HCT116 (cell line): ENCODE data around the gene TCF7. TPM values are rescaled to one million over a fixed set of nuclear protein-coding genes. Genes with fewer than 3 reads are reported as not detected.

Experiments used
- ATAC-seq: fragments of 200-7000 bp; cut with Tn5 transposase; 2 replicates; pipeline ENCODE4 v1.9.1; 2020; ENCODE audit warnings: mild to moderate bottlenecking, moderate library complexity
- BruUV-seq: library from RNA; stranded (reverse); fragments of 400-500 nt; replicated peaks from 2 replicates; lab custom pipeline; 2021; lab: Mats Ljungman, UMichigan
- CTCF ChIA-PET: fragments of 300-600 bp; sonication (Branson Sonifier 250); formaldehyde crosslinking; loops from one replicate; lab custom pipeline; 2021; ENCODE audit warnings: antibody characterized with exemption; lab: Charles Lee
- POLR2A ChIA-PET: fragments of 300-600, 350-600 bp; sonication (Branson Sonifier 250); formaldehyde crosslinking; loops from one replicate; lab custom pipeline; 2021; ENCODE audit warnings: antibody characterized with exemption; lab: Charles Lee
- RAD21 ChIA-PET, 2 experiments: fragments of 300-600 bp; sonication (Branson Sonifier 250); formaldehyde crosslinking; loops; one replicate each; lab custom pipeline; 2023; ENCODE audit warnings: low total read pairs in 2 of 2; ENCODE audit not compliant: uncharacterized antibody in 2 of 2, unreplicated experiment in 2 of 2, low non-redundant PET in 1 of 2; lab: Charles Lee
- DNase-seq: peaks from one replicate; pipeline ENCODE4 v3.0.0-alpha.2; 2010; ENCODE audit warnings: low read depth, low spot score
- H2AFZ ChIP-seq: fragments of 200-600 bp; shearing (Covaris generic), sonication (generic); 2 replicates; pipeline ENCODE4 v1.6.1; 2017; ENCODE audit warnings: low read depth, mixed run types, mixed read lengths, antibody characterized with exemption, low read length; ENCODE audit not compliant: poor library complexity, severe bottlenecking
- H3K27ac ChIP-seq: 2 replicates; pipeline ENCODE4 v1.5.1; 2012; ENCODE audit warnings: low read depth, low read length
- H3K27me3 ChIP-seq: fragments of 200-600 bp; sonication (generic); 2 replicates; pipeline ENCODE4 v1.6.1; 2016; ENCODE audit warnings: mixed run types, low read length, mixed read lengths; ENCODE audit not compliant: insufficient read depth
- H3K36me3 ChIP-seq, 2 experiments: fragments of 200-500 bp in 1 of 2; fragments of 200-600 bp in 1 of 2; sonication (Bioruptor generic) in 1 of 2; sonication (generic) in 1 of 2; 2 replicates each; pipeline versions ENCODE4 v1.5.1 to v1.6.1; 2014 to 2016; ENCODE audit warnings: low read length in 2 of 2, inconsistent platforms in 1 of 2, mixed read lengths in 1 of 2, mixed run types in 1 of 2; ENCODE audit not compliant: insufficient read depth in 2 of 2, control insufficient read depth in 1 of 2
- H3K4me1 ChIP-seq, 2 experiments: fragments of 200-600 bp in 1 of 2; sonication (generic) in 1 of 2; 2 replicates each; pipeline versions ENCODE4 v1.5.1 to v1.6.1; 2012 to 2017; ENCODE audit warnings: low read length in 2 of 2, inconsistent platforms in 1 of 2, mild to moderate bottlenecking in 1 of 2, mixed read lengths in 1 of 2, mixed run types in 1 of 2, moderate library complexity in 1 of 2; ENCODE audit not compliant: insufficient read depth in 2 of 2, control insufficient read depth in 1 of 2
- H3K4me2 ChIP-seq: fragments of 200-600 bp; sonication (generic); 2 replicates; pipeline ENCODE4 v1.6.1; 2017; ENCODE audit warnings: mixed run types, low read length, mixed read lengths
- H3K4me3 ChIP-seq, 2 experiments: fragments of 200-600 bp in 1 of 2; sonication (generic) in 1 of 2; replicated peaks in 1 of 2; 2 replicates each; pipeline ENCODE4 v1.5.1; 2011 to 2016; ENCODE audit warnings: low read length in 2 of 2, control low read depth in 1 of 2, low read depth in 1 of 2, mild to moderate bottlenecking in 1 of 2, mixed read lengths in 1 of 2, mixed run types in 1 of 2
- H3K79me2 ChIP-seq: fragments of 200-600 bp; sonication (generic); 2 replicates; pipeline ENCODE4 v1.6.1; 2017; ENCODE audit warnings: mild to moderate bottlenecking, mixed run types, low read length, moderate library complexity, mixed read lengths; ENCODE audit not compliant: insufficient read depth
- H3K9ac ChIP-seq: fragments of 200-600 bp; sonication (generic); 2 replicates; pipeline ENCODE4 v1.6.1; 2016; ENCODE audit warnings: low read length, mixed read lengths
- H3K9me2 ChIP-seq: fragments of 200-600 bp; sonication (generic), shearing (Covaris generic); 2 replicates; pipeline ENCODE4 v1.6.1; 2017; ENCODE audit warnings: mixed run types, mild to moderate bottlenecking, moderate library complexity; ENCODE audit not compliant: insufficient read depth
- H3K9me3 ChIP-seq, 2 experiments: fragments of 200-500 bp in 1 of 2; fragments of 200-600 bp in 1 of 2; sonication (Bioruptor generic) in 1 of 2; sonication (generic) in 1 of 2; 2 replicates each; pipeline ENCODE4 v1.6.1; 2014 to 2017; ENCODE audit warnings: low read length in 2 of 2, mixed read lengths in 2 of 2, inconsistent platforms in 1 of 2, low read depth in 1 of 2, mild to moderate bottlenecking in 1 of 2, mixed run types in 1 of 2, moderate library complexity in 1 of 2; ENCODE audit not compliant: control insufficient read depth in 1 of 2, insufficient read depth in 1 of 2
- H4K20me1 ChIP-seq: fragments of 200-600 bp; sonication (generic), shearing (Covaris generic); 2 replicates; pipeline ENCODE4 v1.6.1; 2017; ENCODE audit warnings: mixed run types, mild to moderate bottlenecking, moderate library complexity; ENCODE audit not compliant: insufficient read depth
- CBX3 ChIP-seq: IDR thresholded peaks from 2 replicates; pipeline ENCODE4 v1.6.1; 2012; ENCODE audit warnings: low read depth
- EZH2 ChIP-seq: fragments of 200-600 bp; sonication (generic); IDR thresholded peaks from 2 replicates; pipeline ENCODE4 v1.6.1; 2017; ENCODE audit warnings: antibody characterized with exemption, mixed run types
- JUND ChIP-seq: IDR thresholded peaks from 2 replicates; pipeline ENCODE4 v1.6.1; 2012
- POLR2AphosphoS5 ChIP-seq: IDR thresholded peaks from 2 replicates; pipeline ENCODE4 v1.6.1; 2011; ENCODE audit warnings: mild to moderate bottlenecking, low read depth, low read length, moderate library complexity
- SIN3A ChIP-seq: IDR thresholded peaks from 2 replicates; pipeline ENCODE4 v1.6.1; 2012; ENCODE audit warnings: low read depth
- SP1 ChIP-seq: IDR thresholded peaks from 2 replicates; pipeline ENCODE4 v1.6.1; 2012; ENCODE audit warnings: low read depth
- ZNF274 ChIP-seq: fragments of 200-500 bp; sonication (Bioruptor generic); IDR thresholded peaks from 2 replicates; pipeline ENCODE4 v1.6.1; 2014; ENCODE audit warnings: mild to moderate bottlenecking, low read depth, low read length, inconsistent platforms
- intact Hi-C: fragments of 100-400 bp; cut with micrococcal nuclease; formaldehyde crosslinking; loops from 2 replicates; pipeline ENCODE4 v1.10.0; 2022
- total RNA-seq: library from RNA; stranded (reverse); gene quantifications from one replicate; pipeline ENCODE4 v1.2.1, GENCODE V29; 2021; ENCODE audit not compliant: unreplicated experiment
- TF ChIP-seq, protein P1 (sequence below): IDR thresholded peaks from 2 replicates; pipeline ENCODE4 v1.6.1; 2012; ENCODE audit warnings: low read depth
- TF ChIP-seq, protein P2 (sequence below): IDR thresholded peaks from 2 replicates; pipeline ENCODE4 v1.6.1; 2011; ENCODE audit warnings: mild to moderate bottlenecking, low read length, moderate library complexity; ENCODE audit not compliant: insufficient replicate concordance; ENCODE audit errors: extremely low read depth
- TF ChIP-seq, protein P3 (sequence below): IDR thresholded peaks from 2 replicates; pipeline ENCODE4 v1.6.1; 2012

The TCF7 gene
- total RNA-seq, 1 experiment from 2014 or later: 17.8 TPM

DNA sequence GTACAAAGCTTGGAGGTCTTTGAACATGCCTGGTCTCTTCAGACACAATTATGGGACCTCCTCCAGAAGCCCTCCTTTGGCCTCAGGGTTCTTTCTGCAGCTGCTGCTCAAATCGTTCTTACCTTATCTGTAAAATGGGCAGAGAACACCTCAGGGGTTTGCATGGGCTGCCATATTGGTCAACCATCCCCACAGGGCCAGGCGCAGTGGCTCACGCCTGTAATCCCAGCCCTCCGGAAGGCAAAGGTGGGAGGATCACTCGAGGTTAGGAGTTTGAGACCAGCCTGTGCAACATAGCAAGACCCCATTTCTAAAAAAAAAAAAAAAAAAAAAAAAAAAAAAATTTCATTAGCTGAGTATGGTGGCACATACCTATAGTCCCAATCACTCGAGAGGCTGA is 29.1 kb upstream of the TCF7 start (continued):
- TF ChIP-seq, protein P1, sequence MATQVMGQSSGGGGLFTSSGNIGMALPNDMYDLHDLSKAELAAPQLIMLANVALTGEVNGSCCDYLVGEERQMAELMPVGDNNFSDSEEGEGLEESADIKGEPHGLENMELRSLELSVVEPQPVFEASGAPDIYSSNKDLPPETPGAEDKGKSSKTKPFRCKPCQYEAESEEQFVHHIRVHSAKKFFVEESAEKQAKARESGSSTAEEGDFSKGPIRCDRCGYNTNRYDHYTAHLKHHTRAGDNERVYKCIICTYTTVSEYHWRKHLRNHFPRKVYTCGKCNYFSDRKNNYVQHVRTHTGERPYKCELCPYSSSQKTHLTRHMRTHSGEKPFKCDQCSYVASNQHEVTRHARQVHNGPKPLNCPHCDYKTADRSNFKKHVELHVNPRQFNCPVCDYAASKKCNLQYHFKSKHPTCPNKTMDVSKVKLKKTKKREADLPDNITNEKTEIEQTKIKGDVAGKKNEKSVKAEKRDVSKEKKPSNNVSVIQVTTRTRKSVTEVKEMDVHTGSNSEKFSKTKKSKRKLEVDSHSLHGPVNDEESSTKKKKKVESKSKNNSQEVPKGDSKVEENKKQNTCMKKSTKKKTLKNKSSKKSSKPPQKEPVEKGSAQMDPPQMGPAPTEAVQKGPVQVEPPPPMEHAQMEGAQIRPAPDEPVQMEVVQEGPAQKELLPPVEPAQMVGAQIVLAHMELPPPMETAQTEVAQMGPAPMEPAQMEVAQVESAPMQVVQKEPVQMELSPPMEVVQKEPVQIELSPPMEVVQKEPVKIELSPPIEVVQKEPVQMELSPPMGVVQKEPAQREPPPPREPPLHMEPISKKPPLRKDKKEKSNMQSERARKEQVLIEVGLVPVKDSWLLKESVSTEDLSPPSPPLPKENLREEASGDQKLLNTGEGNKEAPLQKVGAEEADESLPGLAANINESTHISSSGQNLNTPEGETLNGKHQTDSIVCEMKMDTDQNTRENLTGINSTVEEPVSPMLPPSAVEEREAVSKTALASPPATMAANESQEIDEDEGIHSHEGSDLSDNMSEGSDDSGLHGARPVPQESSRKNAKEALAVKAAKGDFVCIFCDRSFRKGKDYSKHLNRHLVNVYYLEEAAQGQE: no peak
- TF ChIP-seq EZH2 (no peak), ZNF274 (no peak)
- TF ChIP-seq, protein P2, sequence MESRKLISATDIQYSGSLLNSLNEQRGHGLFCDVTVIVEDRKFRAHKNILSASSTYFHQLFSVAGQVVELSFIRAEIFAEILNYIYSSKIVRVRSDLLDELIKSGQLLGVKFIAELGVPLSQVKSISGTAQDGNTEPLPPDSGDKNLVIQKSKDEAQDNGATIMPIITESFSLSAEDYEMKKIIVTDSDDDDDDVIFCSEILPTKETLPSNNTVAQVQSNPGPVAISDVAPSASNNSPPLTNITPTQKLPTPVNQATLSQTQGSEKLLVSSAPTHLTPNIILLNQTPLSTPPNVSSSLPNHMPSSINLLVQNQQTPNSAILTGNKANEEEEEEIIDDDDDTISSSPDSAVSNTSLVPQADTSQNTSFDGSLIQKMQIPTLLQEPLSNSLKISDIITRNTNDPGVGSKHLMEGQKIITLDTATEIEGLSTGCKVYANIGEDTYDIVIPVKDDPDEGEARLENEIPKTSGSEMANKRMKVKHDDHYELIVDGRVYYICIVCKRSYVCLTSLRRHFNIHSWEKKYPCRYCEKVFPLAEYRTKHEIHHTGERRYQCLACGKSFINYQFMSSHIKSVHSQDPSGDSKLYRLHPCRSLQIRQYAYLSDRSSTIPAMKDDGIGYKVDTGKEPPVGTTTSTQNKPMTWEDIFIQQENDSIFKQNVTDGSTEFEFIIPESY: no peak

DNA sequence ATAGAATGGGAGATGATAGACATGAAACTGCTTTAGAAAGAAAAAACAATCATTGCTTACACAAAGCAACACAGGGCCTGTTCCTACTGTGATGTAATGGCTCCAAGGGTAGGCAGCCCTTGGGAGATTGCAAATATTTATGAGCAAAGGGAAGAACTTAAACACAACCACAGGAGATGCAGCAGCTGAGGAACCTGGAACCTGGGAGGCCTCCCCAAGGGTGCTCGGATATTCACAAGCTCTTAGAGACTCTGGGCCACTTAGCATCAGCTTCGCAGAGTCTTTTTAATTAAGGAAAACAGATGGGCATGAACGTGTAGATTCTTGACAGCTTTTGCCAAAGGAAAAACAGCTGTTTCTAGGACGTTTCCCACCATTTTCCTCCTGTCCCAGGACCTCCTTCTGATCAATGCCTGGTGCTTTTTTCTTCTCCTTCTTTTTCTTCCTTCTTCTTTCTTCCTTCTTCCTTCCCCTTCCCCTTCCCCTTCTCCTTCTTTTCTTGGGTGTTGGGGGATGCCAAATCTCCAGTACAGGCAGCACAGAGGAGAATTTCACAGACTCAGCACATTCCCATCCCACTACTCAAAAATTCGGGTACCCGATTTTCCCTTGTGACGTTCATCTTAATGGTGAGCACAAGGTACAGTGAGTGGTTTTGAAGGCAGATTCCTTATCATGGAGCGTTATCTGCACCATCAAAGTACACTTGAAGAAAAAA is 28.1 kb upstream of the TCF7 start:
- Histone ChIP-seq H3K79me2 (no peaks in the 10 kb centered on the region), H3K4me2 (no peak overlapping the region), H3K9ac (no peak overlapping the region), H3K4me3 (no peak overlapping the region), H3K27ac (no peak overlapping the region), H2AFZ (no peak overlapping the region), H3K36me3 (no peaks in the 10 kb centered on the region), H4K20me1 (no peaks in the 10 kb centered on the region), H3K9me2 (no peaks in the 10 kb centered on the region), H3K9me3 (no peaks in the 10 kb centered on the region), H3K27me3 (no peaks in the 10 kb centered on the region)
- POLR2A ChIA-PET: interaction anchor here (1.0 kb wide), 1 partner anchor 32 kb away, joined by 4 read pairs; no protein-coding TSS in a partner anchor
- RAD21 ChIA-PET: no interaction called here
- CTCF ChIA-PET: no interaction called here
- no peak for DNase-seq
- intact Hi-C loops: no loop called here
- no TSS peak for BruUV-seq
- no peak for TF ChIP-seq SP1
- no peak for TF ChIP-seq CBX3
- TF ChIP-seq, protein P3, sequence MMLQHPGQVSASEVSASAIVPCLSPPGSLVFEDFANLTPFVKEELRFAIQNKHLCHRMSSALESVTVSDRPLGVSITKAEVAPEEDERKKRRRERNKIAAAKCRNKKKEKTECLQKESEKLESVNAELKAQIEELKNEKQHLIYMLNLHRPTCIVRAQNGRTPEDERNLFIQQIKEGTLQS: 0 out of 2 replicates have a peak, but pooled peaks have one; percentile 10
- TF ChIP-seq JUND: no peak
- TF ChIP-seq SIN3A: no peak
- no peak for TF ChIP-seq POLR2AphosphoS5
- TF ChIP-seq, all 23 proteins: peak for 1
- no peaks in the 10 kb centered on the region for H3K4me1 ChIP-seq
- ATAC-seq: no peak
